ENCODE measurements around the gene NT5DC2. TPM values are rescaled to one million over a fixed set of nuclear protein-coding genes. Genes with fewer than 3 reads are reported as not detected.

NT5DC2 gene
- total RNA-seq, 1 experiment from 2014 or later: 215 TPM

- Histone ChIP-seq H3K27ac (no peak overlapping the region), H4K20me1 (ENCODE audit: insufficient read depth) (no peaks in the 10 kb centered on the region), H3K4me3 (no peak overlapping the region), H3K4me1 (replicated peaks; ENCODE audit: insufficient read depth) (no peaks in the 10 kb centered on the region), H3K36me3 (ENCODE audit: low read depth) (no peaks in the 10 kb centered on the region; the same call in 1 of the 2 replicates), H2AFZ (no peak overlapping the region), H3K79me2 (ENCODE audit: low read depth) (no peaks in the 10 kb centered on the region), H3K4me2 (no peak overlapping the region), H3K9me3 (ENCODE audit: insufficient read depth, low read depth) (no peaks in the 10 kb centered on the region), H3K9me2 (ENCODE audit: insufficient read depth) (no peaks in the 10 kb centered on the region), H3F3A (ENCODE audit: insufficient read depth, low read depth) (no peaks in the 10 kb centered on the region; the same call in 1 of the 2 replicates), H3K27me3 (ENCODE audit: insufficient read depth, low read depth) (no peaks in the 10 kb centered on the region)
- no TSS peak for BruUV-seq (replicated peaks)
- TF ChIP-seq EZH2 (IDR thresholded peaks at IDR 0.05; ENCODE audit: low read depth) (no peak), CTCF (conservative IDR thresholded peaks at IDR 0.05) (no peak)
- CTCF ChIA-PET: no interaction called here
- no peak for DNase-seq
- POLR2A ChIA-PET (ENCODE audit: unreplicated experiment): no interaction called here
- intact Hi-C loops (cut with micrococcal nuclease; ENCODE audit: unreplicated experiment): no loop called here
Observed at GRCh38 chr3:52555056-52555455, 21.4 kb upstream of the NT5DC2 start.

DNA sequence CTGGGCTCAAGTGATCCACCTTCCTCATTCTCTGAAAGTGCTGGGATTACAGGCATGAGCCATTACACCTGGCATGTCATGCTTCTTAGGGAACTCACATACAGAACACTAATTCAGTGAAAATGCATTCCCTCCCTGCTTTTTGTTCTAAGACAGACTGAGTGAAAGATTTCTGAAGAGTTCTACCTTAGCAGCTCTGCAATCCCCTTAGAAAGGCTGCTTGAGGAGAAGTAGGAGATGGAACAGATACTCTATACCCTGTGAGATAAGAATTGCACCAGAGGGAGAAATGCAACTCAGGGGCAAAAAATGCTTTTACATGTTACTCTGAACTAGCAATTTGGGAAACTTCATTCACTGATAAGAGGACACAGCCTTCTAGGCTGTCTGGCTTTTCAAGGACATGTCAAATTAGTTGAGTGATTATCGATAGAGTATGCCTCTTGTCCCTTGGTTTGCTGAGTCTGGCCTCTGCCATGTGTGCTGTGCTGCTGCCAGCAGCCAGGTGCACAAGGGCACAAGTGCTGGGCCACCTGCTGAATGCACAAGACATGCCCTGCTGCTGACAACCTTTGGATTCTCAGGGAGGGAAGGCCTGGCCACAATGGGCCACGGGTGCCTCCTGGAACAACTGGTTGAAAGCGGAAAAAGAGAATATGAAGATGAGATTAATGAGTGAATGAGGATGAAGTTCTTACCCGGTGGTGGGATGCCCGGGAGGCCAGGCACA is 20.5 kb upstream of the NT5DC2 start:
- no peaks in the 10 kb centered on the region for H3K9me3 ChIP-seq (ENCODE audit: insufficient read depth, low read depth)
- no peaks in the 10 kb centered on the region for H3K9me2 ChIP-seq (ENCODE audit: insufficient read depth)
- ChIA-PET POLR2A (ENCODE audit: unreplicated experiment) (no interaction called here), CTCF (no interaction called here)
- H3K27me3 ChIP-seq (ENCODE audit: insufficient read depth, low read depth): no peaks in the 10 kb centered on the region
- no peaks in the 10 kb centered on the region for H3K79me2 ChIP-seq (ENCODE audit: low read depth)
- DNase-seq: no peak
- H2AFZ ChIP-seq: no peak overlapping the region
- H3K36me3 ChIP-seq (ENCODE audit: low read depth): no peaks in the 10 kb centered on the region; the same call in 1 of the 2 replicates
- TF ChIP-seq CTCF (conservative IDR thresholded peaks at IDR 0.05) (no peak), EZH2 (IDR thresholded peaks at IDR 0.05; ENCODE audit: low read depth) (no peak)
- no peaks in the 10 kb centered on the region for H3K4me1 ChIP-seq (replicated peaks; ENCODE audit: insufficient read depth)
- intact Hi-C loops (cut with micrococcal nuclease; ENCODE audit: unreplicated experiment): no loop called here
- no TSS peak for BruUV-seq (replicated peaks)
- H3K4me3 ChIP-seq: no peak overlapping the region
- peaks cover 2% of the 10 kb centered on the region; the same call in 1 of the 2 replicates for H3F3A ChIP-seq (ENCODE audit: insufficient read depth, low read depth)
- H3K4me2 ChIP-seq: no peak overlapping the region
- H4K20me1 ChIP-seq (ENCODE audit: insufficient read depth): no peaks in the 10 kb centered on the region
- H3K27ac ChIP-seq: no peak overlapping the region

- Histone ChIP-seq H2AFZ (no peak overlapping the region), H3K79me2 (ENCODE audit: low read depth) (no peaks in the 10 kb centered on the region), H3K36me3 (ENCODE audit: low read depth) (no peaks in the 10 kb centered on the region), H3K4me2 (no peak overlapping the region), H3K9me3 (ENCODE audit: insufficient read depth, low read depth) (no peaks in the 10 kb centered on the region), H3F3A (ENCODE audit: insufficient read depth, low read depth) (peaks cover 10% of the 10 kb centered on the region), H3K4me1 (replicated peaks; ENCODE audit: insufficient read depth) (no peaks in the 10 kb centered on the region), H4K20me1 (ENCODE audit: insufficient read depth) (no peaks in the 10 kb centered on the region), H3K9me2 (ENCODE audit: insufficient read depth) (no peaks in the 10 kb centered on the region), H3K27me3 (ENCODE audit: insufficient read depth, low read depth) (no peaks in the 10 kb centered on the region), H3K27ac (peak overlapping the region; percentile 32; the same call in 1 of the 2 replicates), H3K4me3 (no peak overlapping the region)
- peak in 1 of 2 experiments; percentile 50 for DNase-seq
- CTCF ChIA-PET: no interaction called here
- POLR2A ChIA-PET (ENCODE audit: unreplicated experiment): interaction anchor here (0.7 kb wide), 1 partner anchor 16 kb away, joined by 9 read pairs; no protein-coding TSS in a partner anchor
- no TSS peak for BruUV-seq (replicated peaks)
- TF ChIP-seq CTCF (conservative IDR thresholded peaks at IDR 0.05): no peak
- intact Hi-C loops (cut with micrococcal nuclease; ENCODE audit: unreplicated experiment): no loop called here
Observed at GRCh38 chr3:52552089-52552488, 18.4 kb upstream of the NT5DC2 start.

Measured in PC-9 (cell line).